GM23338 (cell line): ENCODE results near the gene FAM120AOS. TPM values are rescaled to one million over a fixed set of nuclear protein-coding genes. Genes with fewer than 3 reads are reported as not detected.

Source experiments
- ATAC-seq: fragments of 200-7000 bp; cut with Tn5 transposase; 3 replicates; pipeline ENCODE4 v1.9.1; 2020
- DNase-seq: peaks from one replicate; pipeline ENCODE4 v3.0.0-alpha.2; 2015; ENCODE audit warnings: low spot score
- H2AFZ ChIP-seq: fragments of 200-600 bp; sonication (generic); 2 replicates; pipeline ENCODE4 v1.8.0; 2016; ENCODE audit warnings: antibody characterized with exemption, mild to moderate bottlenecking, moderate library complexity
- H3F3A ChIP-seq: fragments of 200-600 bp; sonication (generic); replicated peaks from 2 replicates; pipeline ENCODE4 v1.8.0; 2017; ENCODE audit warnings: antibody characterized with exemption, mixed run types, low read depth
- H3K27ac ChIP-seq: fragments of 200-600 bp; sonication (generic); 2 replicates; pipeline ENCODE4 v1.6.1; 2016; ENCODE audit warnings: low read depth
- H3K27me3 ChIP-seq: fragments of 200-600 bp; sonication (generic); 2 replicates; pipeline ENCODE4 v1.8.0; 2016; ENCODE audit warnings: mild to moderate bottlenecking, mixed run types, moderate library complexity; ENCODE audit not compliant: insufficient read depth
- H3K36me3 ChIP-seq: fragments of 200-600 bp; sonication (generic); 2 replicates; pipeline ENCODE4 v1.8.0; 2016; ENCODE audit warnings: mild to moderate bottlenecking; ENCODE audit not compliant: insufficient read depth
- H3K4me1 ChIP-seq: fragments of 200-600 bp; sonication (generic); 2 replicates; pipeline ENCODE4 v1.8.0; 2016; ENCODE audit warnings: mild to moderate bottlenecking, moderate library complexity; ENCODE audit not compliant: insufficient read depth
- H3K4me2 ChIP-seq: fragments of 200-600 bp; sonication (generic); 2 replicates; pipeline ENCODE4 v1.7.1; 2017; ENCODE audit warnings: mixed run types
- H3K4me3 ChIP-seq: fragments of 200-600 bp; sonication (generic); 2 replicates; pipeline ENCODE4 v1.6.1; 2016; ENCODE audit warnings: mixed run types
- H3K79me2 ChIP-seq: fragments of 200-600 bp; sonication (generic); replicated peaks from 2 replicates; pipeline ENCODE4 v1.8.0; 2017; ENCODE audit warnings: mild to moderate bottlenecking; ENCODE audit not compliant: insufficient read depth
- H3K9me2 ChIP-seq: fragments of 200-600 bp; sonication (generic); 2 replicates; pipeline ENCODE4 v1.8.0; 2017; ENCODE audit not compliant: insufficient read depth
- H4K20me1 ChIP-seq: fragments of 200-600 bp; sonication (generic); replicated peaks from 2 replicates; pipeline ENCODE4 v1.8.0; 2017; ENCODE audit warnings: mild to moderate bottlenecking; ENCODE audit not compliant: insufficient read depth
- H3K27ac Mint-ChIP-seq: 2 replicates; pipeline ENCODE4 v1.8.0; 2020; ENCODE audit warnings: inconsistent platforms, mild to moderate bottlenecking, moderate library complexity, mixed read lengths
- H3K27me3 Mint-ChIP-seq: 3 replicates; pipeline ENCODE4 v1.8.0; 2022; ENCODE audit warnings: low read depth, mild to moderate bottlenecking, moderate library complexity, mixed read lengths, inconsistent platforms; ENCODE audit not compliant: insufficient read depth, poor library complexity
- H3K36me3 Mint-ChIP-seq: 3 replicates; pipeline ENCODE4 v1.8.0; 2021; ENCODE audit warnings: low read depth, mild to moderate bottlenecking, inconsistent platforms, moderate library complexity, mixed read lengths
- H3K4me1 Mint-ChIP-seq: 3 replicates; pipeline ENCODE4 v1.8.0; 2020; ENCODE audit warnings: mild to moderate bottlenecking, inconsistent platforms, mixed read lengths
- H3K4me3 Mint-ChIP-seq: 3 replicates; pipeline ENCODE4 v1.8.0; 2021; ENCODE audit warnings: moderate library complexity, mild to moderate bottlenecking, inconsistent platforms, mixed read lengths
- H3K9me3 Mint-ChIP-seq: 3 replicates; pipeline ENCODE4 v1.8.0; 2020; ENCODE audit warnings: moderate library complexity, mild to moderate bottlenecking, inconsistent platforms, mixed read lengths
- CREB1 ChIP-seq: fragments of 250-450 bp; sonication (Bioruptor Pico); IDR thresholded peaks from 2 replicates; pipeline ENCODE4 v1.5.0; 2020; ENCODE audit warnings: low read depth, mild to moderate bottlenecking, moderate library complexity
- CTCF ChIP-seq, 2 experiments: fragments of 200-600 bp in 1 of 2; sonication (generic) in 1 of 2; conservative IDR thresholded peaks; 2 replicates each; pipeline versions ENCODE4 v1.5.1 to v1.6.1; 2016 to 2017; ENCODE audit warnings: antibody characterized with exemption in 2 of 2, low read depth in 2 of 2, mild to moderate bottlenecking in 2 of 2, moderate library complexity in 1 of 2
- ETS1 ChIP-seq: IDR thresholded peaks from 2 replicates; pipeline ENCODE4 v1.6.1; 2016; ENCODE audit warnings: antibody characterized with exemption
- EZH2 ChIP-seq: fragments of 200-600 bp; sonication (generic); IDR thresholded peaks from one replicate; pipeline ENCODE4 v1.8.0; 2017; ENCODE audit warnings: antibody characterized with exemption, mild to moderate bottlenecking, low read depth; ENCODE audit not compliant: unreplicated experiment
- EZH2phosphoT487 ChIP-seq: fragments of 200-600 bp; sonication (generic); IDR thresholded peaks from one replicate; pipeline ENCODE4 v1.8.1; 2018; ENCODE audit warnings: antibody characterized with exemption; ENCODE audit not compliant: unreplicated experiment
- JUNB ChIP-seq: IDR thresholded peaks from one replicate; pipeline ENCODE4 v1.6.1; 2016; ENCODE audit warnings: antibody characterized with exemption; ENCODE audit not compliant: unreplicated experiment
- NANOG ChIP-seq: IDR thresholded peaks from 2 replicates; pipeline ENCODE4 v1.6.1; 2016; ENCODE audit warnings: antibody characterized with exemption, borderline replicate concordance
- POLR2AphosphoS5 ChIP-seq: IDR thresholded peaks from 2 replicates; pipeline ENCODE4 v1.6.1; 2016; ENCODE audit warnings: antibody characterized with exemption, low read depth
- REST ChIP-seq: IDR thresholded peaks from one replicate; pipeline ENCODE4 v1.6.1; 2018; ENCODE audit warnings: antibody characterized with exemption; ENCODE audit not compliant: unreplicated experiment
- STAT1 ChIP-seq: IDR thresholded peaks from one replicate; pipeline ENCODE4 v1.6.1; 2016; ENCODE audit warnings: antibody characterized with exemption; ENCODE audit not compliant: unreplicated experiment
- ZNF114 ChIP-seq: fragments of 250-450 bp; sonication (Bioruptor Pico); IDR thresholded peaks from 2 replicates; pipeline ENCODE4 v1.5.0; 2020; ENCODE audit warnings: mild to moderate bottlenecking, moderate library complexity
- ZNF331 ChIP-seq: fragments of 250-450 bp; sonication (Bioruptor Pico); IDR thresholded peaks from 2 replicates; pipeline ENCODE4 v1.5.0; 2020; ENCODE audit warnings: low read depth, mild to moderate bottlenecking, moderate library complexity
- ZNF462 ChIP-seq: fragments of 250-450 bp; sonication (Bioruptor Pico); IDR thresholded peaks from 2 replicates; pipeline ENCODE4 v1.5.0; 2020; ENCODE audit warnings: mild to moderate bottlenecking, moderate library complexity
- polyA plus RNA-seq: library from polyadenylated mRNA; unstranded; fragments of >200 nt; fragmentation: Nextera tagmentation; extraction: Ambion mirVana; gene quantifications from 2 replicates; pipeline ENCODE4 v1.2.1, GENCODE V29; 2016
- total RNA-seq: library from RNA; depleted of rRNA; stranded (reverse); fragments of >200 nt; shearing (Covaris generic); gene quantifications from 2 replicates; pipeline ENCODE4 v1.2.3, GENCODE V29; 2014

Gene FAM120AOS
- total and polyA plus RNA-seq, 2 experiments from 2014 or later, result 31.5 to 40.4 TPM

GRCh38 chr9:93473411-93473810 is 20.0 kb upstream of the FAM120AOS start:
- no peaks in the 10 kb centered on the region for H3K27me3 ChIP-seq
- Mint-ChIP-seq H3K4me1 (peaks cover 19% of the 10 kb centered on the region), H3K27me3 (no peaks in the 10 kb centered on the region), H3K36me3 (peaks cover 28% of the 10 kb centered on the region; the same call in 2 of the 3 replicates), H3K27ac (no peak overlapping the region), H3K9me3 (no peaks in the 10 kb centered on the region), H3K4me3 (no peak overlapping the region)
- peaks cover 12% of the 10 kb centered on the region for H3K4me1 ChIP-seq
- H4K20me1 ChIP-seq, result peaks cover 33% of the 10 kb centered on the region
- peaks cover 99% of the 10 kb centered on the region for H3K79me2 ChIP-seq
- H3K4me3 ChIP-seq, result no peak overlapping the region
- TF ChIP-seq ZNF462 (no peak), EZH2phosphoT487 (no peak), EZH2 (no peak), NANOG (no peak), ZNF331 (no peak), ETS1 (no peak), CTCF (conservative IDR thresholded peaks at IDR 0.05; ENCODE audit: low read depth in 2 of 2) (no peak), JUNB (no peak), ZNF114 (no peak), REST (no peak), CREB1 (no peak), STAT1 (no peak), POLR2AphosphoS5 (no peak)
- no peaks in the 10 kb centered on the region for H3F3A ChIP-seq
- no peak for ATAC-seq
- H3K4me2 ChIP-seq, result no peak overlapping the region
- no peak overlapping the region for H3K27ac ChIP-seq
- no peak for DNase-seq
- H3K36me3 ChIP-seq, result peaks cover 8% of the 10 kb centered on the region; the same call in 1 of the 2 replicates
- 0 out of 2 replicates have a peak, but pooled peaks cover 4% of the 10 kb centered on the region for H3K9me2 ChIP-seq
- H2AFZ ChIP-seq, result no peak overlapping the region
